Pancreas (tissue), 10 donors: Measurements from ENCODE around the gene AKT1S1. TPM values are rescaled to one million over a fixed set of nuclear protein-coding genes. Genes with fewer than 3 reads are reported as not detected.

ENCODE experiments used
- ATAC-seq, 4 donors: fragments of 200-7000 bp; cut with Tn5 transposase; one replicate each; pipeline versions ENCODE4 v1.8.0 to v1.9.1; 2020; ENCODE audit warnings: mild to moderate bottlenecking in 4 of 4, moderate library complexity in 4 of 4
- DNase-seq, 6 donors: peaks; one replicate each; pipeline ENCODE4 v3.0.0-alpha.2; 2020
- FAIRE-seq: peaks from 2 replicates; lab custom pipeline; 2012; peaks lifted over from hg19 to GRCh38; lab: Jason Lieb, UNC
- H3K27ac ChIP-seq, 4 donors: fragments of 200-600 bp; sonication (generic); 1 replicate in 3 of 4; 2 replicates in 1 of 4; pipeline versions ENCODE4 v1.5.0 to v1.8.0; 2020
- H3K27me3 ChIP-seq, 4 donors: fragments of 200-600 bp; one replicate each; pipeline ENCODE4 v1.8.0; 2021
- H3K36me3 ChIP-seq, 3 donors: fragments of 200-600 bp; sonication (generic) in 1 of 3; one replicate each; pipeline versions ENCODE4 v1.5.0 to v1.8.0; 2020 to 2021
- H3K4me1 ChIP-seq, 3 donors: fragments of 200-600 bp; one replicate each; pipeline ENCODE4 v1.8.0; 2021
- H3K4me3 ChIP-seq, 4 donors: fragments of 200-600 bp; sonication (generic) in 2 of 4; one replicate each; pipeline versions ENCODE4 v1.5.0 to v1.8.0; 2020 to 2021
- H3K9me3 ChIP-seq, 4 donors: fragments of 200-600 bp; one replicate each; pipeline ENCODE4 v1.8.0; 2021
- WGBS, 2 donors: extraction: QIAGEN DNeasy Blood & Tissue Kit; methylation state at CpG; one replicate each; pipeline ENCODE4 v1.1.7; 2013; 5-methylcytosine and 5-hydroxymethylcytosine counted together
- intact Hi-C, 3 donors: fragments of 100-400 bp; cut with DNase I; formaldehyde crosslinking; loops; one replicate each; pipeline versions ENCODE4 v1.11.1 to v1.14.2; 2022
- polyA plus RNA-seq, 2 donors: library from polyadenylated mRNA; stranded (reverse); fragments of 200-250 nt; gene quantifications; one replicate each; pipeline ENCODE4 v1.2.3, GENCODE V29; 2013
- total RNA-seq, 6 donors: library from RNA; stranded (reverse); fragmentation: NEBNext Ultra II Directional in 4 of 6; extraction: Animal tissue kit (Norgen Biotek cat#: 25700) in 4 of 6; gene quantifications; one replicate each; pipeline versions ENCODE4 v1.2.1 to v1.2.4, GENCODE V29; 2021 to 2023
- TF ChIP-seq, protein P1 (sequence below), 4 donors: fragments of 200-600 bp; sonication (generic) in 3 of 4; IDR thresholded peaks; one replicate each; pipeline versions ENCODE4 v1.5.0 to v1.8.0; 2021; ENCODE audit warnings: antibody characterized with exemption in 4 of 4
- donor health status: healthy with polysubstance abuse.
- donor health status: DM: no; HTN: no; CAD: no; lungs with moderate emphysema.
- donor health status: DM: no; HTN: no; CAD: no.
- donor health status: control.
- donor health status: control.
- donor health status: Bipolar disorder and iron deficiency.
- donor health status: DM: yes; HTN: yes; CAD: no.
- donor health status: DM: no; HTN: no; CAD: no.
- donor health status: DM: no; HTN: no; CAD: no.
- donor health status: DM: yes; HTN: yes; CAD: no.

AKT1S1 gene
- total and polyA plus RNA-seq, 8 donors, result 13.8 to 31.1 (median 18.1) TPM

DNA sequence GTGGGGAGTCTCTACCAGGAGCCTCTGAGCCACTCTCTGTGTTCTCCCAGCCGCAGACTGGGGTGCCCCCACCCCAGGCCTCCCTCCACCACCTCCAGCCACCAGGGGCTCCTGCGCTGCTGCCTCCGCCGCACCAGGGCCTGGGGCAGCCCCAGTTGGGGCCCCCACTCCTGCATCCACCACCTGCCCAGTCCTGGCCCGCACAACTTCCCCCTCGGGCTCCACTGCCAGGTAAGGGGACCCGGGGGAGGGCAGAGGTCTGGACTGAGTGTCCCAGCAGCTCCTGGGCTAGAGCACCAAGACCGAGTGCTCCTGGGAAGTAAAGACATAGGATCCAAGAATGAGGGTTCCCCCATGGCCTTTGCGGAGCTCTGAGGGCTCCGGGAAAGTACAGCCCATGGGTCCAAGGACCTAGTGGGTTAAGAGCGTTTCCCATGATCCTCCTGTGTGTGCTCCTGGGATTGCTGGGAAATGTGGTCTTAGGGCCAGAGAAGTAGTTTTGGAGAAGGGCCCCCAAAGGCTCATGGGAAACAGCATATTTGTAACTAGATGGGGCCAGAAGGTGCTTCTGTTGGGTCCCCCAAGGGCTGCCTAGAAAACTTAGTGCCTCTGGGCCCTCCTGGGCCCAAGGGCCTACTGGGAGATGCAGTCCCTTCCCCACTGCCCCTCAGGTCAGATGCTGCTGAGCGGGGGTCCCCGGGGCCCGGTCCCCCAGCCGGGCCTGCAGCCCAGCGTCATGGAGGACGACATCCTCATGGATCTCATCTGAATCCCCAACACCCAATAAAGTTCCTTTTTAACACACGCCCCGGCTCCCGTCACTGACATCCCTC lies 40.8 kb downstream of the AKT1S1 start:
- whole genome bisulfite sequencing, 2 donors, result 95 to 96% methylated on average over 20 of the region's 20 CpGs
- intact Hi-C loops, result no loop called here
- TF ChIP-seq, protein P1, sequence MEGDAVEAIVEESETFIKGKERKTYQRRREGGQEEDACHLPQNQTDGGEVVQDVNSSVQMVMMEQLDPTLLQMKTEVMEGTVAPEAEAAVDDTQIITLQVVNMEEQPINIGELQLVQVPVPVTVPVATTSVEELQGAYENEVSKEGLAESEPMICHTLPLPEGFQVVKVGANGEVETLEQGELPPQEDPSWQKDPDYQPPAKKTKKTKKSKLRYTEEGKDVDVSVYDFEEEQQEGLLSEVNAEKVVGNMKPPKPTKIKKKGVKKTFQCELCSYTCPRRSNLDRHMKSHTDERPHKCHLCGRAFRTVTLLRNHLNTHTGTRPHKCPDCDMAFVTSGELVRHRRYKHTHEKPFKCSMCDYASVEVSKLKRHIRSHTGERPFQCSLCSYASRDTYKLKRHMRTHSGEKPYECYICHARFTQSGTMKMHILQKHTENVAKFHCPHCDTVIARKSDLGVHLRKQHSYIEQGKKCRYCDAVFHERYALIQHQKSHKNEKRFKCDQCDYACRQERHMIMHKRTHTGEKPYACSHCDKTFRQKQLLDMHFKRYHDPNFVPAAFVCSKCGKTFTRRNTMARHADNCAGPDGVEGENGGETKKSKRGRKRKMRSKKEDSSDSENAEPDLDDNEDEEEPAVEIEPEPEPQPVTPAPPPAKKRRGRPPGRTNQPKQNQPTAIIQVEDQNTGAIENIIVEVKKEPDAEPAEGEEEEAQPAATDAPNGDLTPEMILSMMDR (IDR thresholded peaks at IDR 0.05), result no peak
- DNase-seq (no peak), FAIRE-seq (no peak), ATAC-seq (no peak)
- Histone ChIP-seq H3K9me3 (no peaks in the 10 kb centered on the region), H3K4me3 (no peak overlapping the region), H3K4me1 (no peaks in the 10 kb centered on the region), H3K27me3 (no peaks in the 10 kb centered on the region), H3K36me3 (peaks cover 0 to 72% (median 28%) of the 10 kb centered on the region in 3 donors), H3K27ac (no peak overlapping the region)

DNA sequence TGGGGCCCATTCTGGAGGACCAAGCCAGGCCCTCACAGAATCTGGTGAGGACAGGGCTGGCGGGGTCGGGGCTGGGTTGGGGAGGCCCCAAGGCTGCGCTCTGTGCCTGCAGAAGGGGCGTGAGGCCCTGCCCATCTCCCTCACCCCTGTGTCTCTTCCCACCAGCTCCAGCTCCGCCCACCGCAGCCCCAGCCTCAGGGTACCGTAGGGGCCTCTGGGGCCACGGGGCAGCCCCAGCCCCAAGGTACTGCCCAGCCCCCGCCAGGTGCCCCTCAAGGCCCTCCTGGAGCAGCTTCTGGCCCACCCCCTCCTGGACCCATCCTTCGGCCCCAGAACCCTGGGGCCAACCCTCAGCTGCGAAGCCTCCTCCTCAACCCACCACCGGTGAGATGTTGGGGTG lies 41.6 kb downstream of the AKT1S1 start:
- intact Hi-C loops, result no loop called here
- DNase-seq, result peak in 1 of 6 donors; percentile 43
- no peak for FAIRE-seq
- no peaks in the 10 kb centered on the region for H3K9me3 ChIP-seq
- H3K27ac ChIP-seq, result no peak overlapping the region
- no peaks in the 10 kb centered on the region for H3K4me1 ChIP-seq
- H3K36me3 ChIP-seq, result peaks cover 0 to 65% (median 28%) of the 10 kb centered on the region in 3 donors
- TF ChIP-seq, protein P1 (IDR thresholded peaks at IDR 0.05), result no peak
- H3K27me3 ChIP-seq, result no peaks in the 10 kb centered on the region
- no peak for ATAC-seq
- H3K4me3 ChIP-seq, result no peak overlapping the region
- WGBS, 2 donors, result 95 to 97% methylated on average over 11 to 12 of the region's 12 CpGs

DNA sequence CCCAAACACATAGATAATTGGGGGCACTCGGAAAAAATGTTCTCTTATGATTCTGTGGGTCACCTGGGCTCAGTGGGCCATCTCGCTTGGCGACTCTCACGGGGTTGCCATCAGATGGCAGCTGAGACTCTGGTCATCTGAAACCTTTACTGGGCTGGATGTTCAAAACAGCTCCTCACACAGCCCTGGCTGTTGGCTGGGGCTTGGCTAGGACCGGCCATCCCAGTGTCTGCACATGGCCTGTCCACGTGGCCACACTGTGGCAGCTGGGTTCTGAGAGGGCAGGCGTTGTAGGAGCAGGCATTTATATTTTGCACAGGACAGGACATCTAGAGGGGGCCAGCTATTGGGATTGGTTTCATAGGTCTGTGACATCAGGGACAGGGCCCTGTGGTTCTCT lies 43.6 kb downstream of the AKT1S1 start:
- 92% methylated on average over 7 of the region's 7 CpGs for WGBS, 2 donors
- peaks cover 0 to 51% (median 28%) of the 10 kb centered on the region in 3 donors for H3K36me3 ChIP-seq
- no peak overlapping the region for H3K4me3 ChIP-seq
- no peak for FAIRE-seq
- ATAC-seq, result no peak
- no peaks in the 10 kb centered on the region for H3K9me3 ChIP-seq
- intact Hi-C loops, result no loop called here
- no peaks in the 10 kb centered on the region for H3K27me3 ChIP-seq
- no peaks in the 10 kb centered on the region for H3K4me1 ChIP-seq
- H3K27ac ChIP-seq, result no peak overlapping the region
- DNase-seq, result no peak
- TF ChIP-seq, protein P1 (IDR thresholded peaks at IDR 0.05), result no peak

DNA sequence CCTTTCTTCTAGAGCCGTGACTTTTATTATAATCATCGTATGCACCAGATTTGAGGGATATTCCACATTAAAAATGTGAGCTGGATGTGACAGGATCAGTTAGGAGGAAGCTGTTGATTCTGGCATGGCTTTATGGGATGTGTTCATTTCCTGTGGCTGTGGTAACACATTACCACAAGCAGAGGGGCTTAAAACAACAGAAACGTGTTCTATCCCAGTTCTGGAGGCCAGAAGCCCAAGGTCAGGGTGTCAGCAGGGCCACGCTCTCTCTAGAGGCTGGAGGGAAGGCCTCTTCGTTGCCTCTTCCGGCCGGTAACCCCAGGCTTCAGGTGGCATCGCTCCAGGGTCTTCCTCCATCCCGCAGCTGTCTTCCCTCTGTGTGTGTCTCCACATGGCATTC lies 44.6 kb downstream of the AKT1S1 start:
- intact Hi-C loops, result no loop called here
- TF ChIP-seq, protein P1 (IDR thresholded peaks at IDR 0.05), result no peak
- DNase-seq (no peak), FAIRE-seq (no peak), ATAC-seq (no peak)
- Histone ChIP-seq H3K4me3 (no peak overlapping the region), H3K4me1 (no peaks in the 10 kb centered on the region), H3K27ac (no peak overlapping the region), H3K36me3 (peaks cover 0 to 50% (median 28%) of the 10 kb centered on the region in 3 donors), H3K27me3 (no peaks in the 10 kb centered on the region), H3K9me3 (no peaks in the 10 kb centered on the region)
- 75 to 80% methylated on average over 9 of the region's 9 CpGs for WGBS, 2 donors

DNA sequence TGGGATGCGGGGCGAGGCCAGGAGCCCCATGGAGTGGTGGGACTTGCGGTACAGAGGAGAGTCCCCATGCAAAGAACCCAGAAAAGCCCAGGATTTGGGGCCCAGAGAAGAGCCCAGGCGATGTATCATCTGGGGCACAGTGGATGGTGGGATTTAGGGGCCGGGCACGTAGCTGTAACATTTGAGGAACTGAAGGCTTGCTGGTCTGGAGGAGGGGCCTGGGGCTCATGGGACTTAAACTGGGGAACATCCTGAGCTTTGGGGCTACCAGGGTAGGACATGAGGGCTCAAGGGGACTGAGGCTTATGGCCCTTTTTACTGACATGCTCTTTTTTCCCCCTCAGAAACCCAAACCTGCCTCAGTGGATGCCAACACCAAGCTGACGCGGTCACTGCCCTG lies 45.6 kb downstream of the AKT1S1 start:
- no peak overlapping the region for H3K27ac ChIP-seq
- no peak overlapping the region for H3K4me3 ChIP-seq
- WGBS, 2 donors, result 96 to 97% methylated on average over 8 of the region's 8 CpGs
- no peaks in the 10 kb centered on the region for H3K27me3 ChIP-seq
- no peaks in the 10 kb centered on the region for H3K4me1 ChIP-seq
- TF ChIP-seq, protein P1 (IDR thresholded peaks at IDR 0.05), result no peak
- H3K9me3 ChIP-seq, result no peaks in the 10 kb centered on the region
- H3K36me3 ChIP-seq, result peaks cover 0 to 47% (median 24%) of the 10 kb centered on the region in 3 donors
- intact Hi-C loops, result no loop called here
- no peak for FAIRE-seq
- no peak for ATAC-seq
- no peak for DNase-seq
